HG03342 (cell line): ENCODE measurements around the gene TREM1.

Experiments used
- ATAC-seq: cut with Tn5 transposase; IDR thresholded peaks from one replicate; pipeline ENCODE4 v1.9.1; 2021; ENCODE audit warnings: mild to moderate bottlenecking, moderate library complexity; ENCODE audit not compliant: unreplicated experiment

Gene TREM1

GRCh38 chr6:41286544-41287346, at the start of gene TREM1:
TSS of gene TREM1 (minus strand) at chr6:41286682. CDS start at chr6:41286655, 27 bp downstream.
- ATAC-seq, result no peak

DNA sequence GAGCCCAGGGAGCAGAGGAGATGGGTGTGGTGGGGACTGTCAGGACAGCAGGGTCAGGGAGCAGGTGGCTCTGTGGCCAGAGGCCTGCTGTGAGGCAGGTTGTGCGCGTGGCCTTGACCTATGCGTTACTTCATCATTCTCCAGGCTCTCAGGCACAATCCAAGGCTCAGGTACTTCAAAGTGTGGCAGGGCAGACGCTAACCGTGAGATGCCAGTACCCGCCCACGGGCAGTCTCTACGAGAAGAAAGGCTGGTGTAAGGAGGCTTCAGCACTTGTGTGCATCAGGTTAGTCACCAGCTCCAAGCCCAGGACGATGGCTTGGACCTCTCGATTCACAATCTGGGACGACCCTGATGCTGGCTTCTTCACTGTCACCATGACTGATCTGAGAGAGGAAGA, 49.5 kb upstream of the TREM1 start:
- ATAC-seq, result no peak

DNA sequence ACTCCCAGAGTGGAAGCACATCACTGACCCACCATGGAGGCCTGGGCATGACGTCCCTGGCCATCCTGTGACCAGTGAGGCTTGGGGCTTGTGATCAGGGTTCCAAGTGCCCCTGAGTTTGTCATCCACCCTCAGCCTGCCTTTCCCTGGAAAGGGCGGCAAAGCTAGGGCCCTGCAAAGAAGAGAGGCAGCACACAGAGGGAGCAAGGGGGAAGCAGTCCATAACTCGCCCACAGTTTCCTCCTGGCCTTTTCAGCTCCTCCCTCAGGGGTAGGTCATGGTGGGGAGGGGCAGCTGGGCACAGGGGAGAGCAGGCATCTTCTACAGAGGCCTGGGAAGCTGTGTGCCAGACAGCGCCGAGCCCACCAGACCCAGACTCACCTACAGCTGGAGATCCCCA, 48.8 kb upstream of the TREM1 start, which contains the start of gene NCR2:
Gene NCR2, plus strand, starts transcription at position 313 of the 400 bp plus-strand sequence. CDS start 269 bp downstream, outside the sequence.
- ATAC-seq, result no peak

- no peak for ATAC-seq
Measured at GRCh38 chr6:41334482-41335040, 48.1 kb upstream of the TREM1 start.

DNA sequence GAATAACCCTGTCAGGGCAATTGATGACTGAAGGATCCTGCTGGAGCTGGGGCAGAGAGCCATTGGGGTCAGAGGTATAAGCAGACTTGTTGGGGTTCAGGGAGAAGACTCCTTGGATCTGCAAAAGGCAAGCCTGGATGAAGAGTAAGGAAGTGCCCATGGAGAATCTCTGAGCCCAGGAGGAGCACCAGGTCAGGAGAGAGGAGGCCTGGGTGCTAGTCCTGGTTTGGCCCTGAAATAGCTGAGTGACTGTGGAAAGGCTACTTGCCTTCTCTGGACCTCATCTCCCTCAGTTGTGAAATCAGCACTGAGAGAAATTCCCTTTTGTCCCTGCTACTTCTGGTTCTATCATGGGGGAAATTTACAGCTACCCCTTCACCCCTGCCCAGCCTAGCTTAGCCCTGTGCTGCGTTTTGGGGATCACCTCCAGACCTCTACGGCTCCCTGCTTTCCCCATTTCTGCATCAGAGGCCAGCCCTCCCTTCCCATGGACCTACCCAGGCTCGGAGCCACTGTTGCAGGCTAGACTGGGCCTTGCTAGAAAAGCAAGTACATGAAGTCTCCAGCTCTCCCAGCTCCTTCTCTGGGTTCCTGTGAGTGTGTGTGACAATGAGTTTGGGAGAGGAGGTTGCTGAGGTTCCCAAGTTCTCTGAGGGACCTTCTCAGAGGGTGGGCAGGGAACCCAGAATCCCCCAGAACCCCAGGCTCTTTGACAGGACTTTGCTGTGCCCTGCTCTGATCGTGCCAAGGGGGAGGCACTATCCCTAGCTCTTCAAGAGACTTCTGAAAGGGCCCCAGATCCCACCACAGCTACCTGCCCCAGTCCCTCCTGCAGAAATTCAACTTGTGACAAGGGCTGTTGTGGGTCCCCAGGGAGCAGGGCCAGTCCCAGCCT, 46.6 kb upstream of the TREM1 start:
- ATAC-seq, result no peak

DNA sequence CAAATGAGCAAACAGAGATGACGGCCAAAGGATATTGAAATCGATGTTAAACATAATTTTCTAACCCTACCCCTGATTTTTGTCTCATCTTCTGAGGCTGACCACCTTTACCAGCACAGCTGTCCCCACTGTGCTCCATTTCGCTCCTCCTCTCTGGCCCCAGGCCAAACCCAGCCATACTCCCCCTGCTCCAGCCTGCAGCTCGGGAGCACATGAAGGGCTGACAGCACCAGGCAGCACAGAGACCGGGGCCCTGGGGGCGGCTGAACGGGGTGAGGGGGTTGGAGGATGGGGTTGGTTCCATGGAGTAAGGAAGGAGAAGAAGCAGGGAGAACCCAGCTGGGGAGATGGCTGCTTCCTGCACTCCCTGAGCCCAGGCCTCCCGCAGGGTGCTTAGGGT, 45.8 kb upstream of the TREM1 start:
- ATAC-seq, result no peak

DNA sequence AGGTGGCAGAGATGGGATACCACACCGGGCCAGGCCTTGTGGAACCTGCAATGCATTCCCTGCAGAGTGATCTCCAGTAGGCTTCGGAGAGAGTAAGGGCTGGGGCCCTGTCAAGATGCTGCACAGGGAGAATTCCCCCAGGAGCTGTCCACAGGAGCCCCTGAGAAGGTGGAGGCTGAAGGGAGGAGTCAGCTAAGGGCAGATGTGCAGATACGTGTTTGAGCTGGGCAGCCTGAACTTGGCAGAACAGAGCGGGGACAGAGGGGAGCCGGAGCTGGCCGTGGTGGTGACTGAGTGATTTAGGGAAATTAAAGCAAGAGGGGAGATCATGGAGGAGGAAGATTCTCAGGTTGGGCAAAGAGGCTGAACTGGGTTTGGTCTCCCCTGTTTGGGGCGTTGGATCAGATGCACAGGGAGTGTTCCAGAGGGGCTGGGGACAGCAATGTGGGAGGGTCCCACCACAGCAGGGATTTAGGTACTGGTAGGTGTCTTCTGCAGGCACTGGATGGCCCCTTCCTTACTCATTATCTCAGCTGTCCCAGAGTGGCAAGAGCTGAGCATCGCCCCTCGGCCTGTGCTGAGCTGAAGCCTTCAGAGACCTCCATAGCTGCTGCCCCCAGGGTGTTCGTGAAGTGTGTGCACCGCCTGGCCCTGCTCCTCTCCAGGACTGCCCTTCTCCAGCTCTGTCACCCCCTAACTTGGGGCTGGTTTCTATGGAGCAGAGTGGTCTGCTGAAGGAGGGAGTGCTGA, 45.1 kb upstream of the TREM1 start:
- ATAC-seq, result no peak

- no peak for ATAC-seq
Measured at GRCh38 chr6:41327177-41327576, 40.7 kb upstream of the TREM1 start.

- ATAC-seq, result no peak
Measured at GRCh38 chr6:41326092-41326491, 39.6 kb upstream of the TREM1 start.

- no peak for ATAC-seq
Measured at GRCh38 chr6:41325446-41326066, 39.1 kb upstream of the TREM1 start.

- no peak for ATAC-seq
Measured at GRCh38 chr6:41321183-41321582, 34.7 kb upstream of the TREM1 start.

DNA sequence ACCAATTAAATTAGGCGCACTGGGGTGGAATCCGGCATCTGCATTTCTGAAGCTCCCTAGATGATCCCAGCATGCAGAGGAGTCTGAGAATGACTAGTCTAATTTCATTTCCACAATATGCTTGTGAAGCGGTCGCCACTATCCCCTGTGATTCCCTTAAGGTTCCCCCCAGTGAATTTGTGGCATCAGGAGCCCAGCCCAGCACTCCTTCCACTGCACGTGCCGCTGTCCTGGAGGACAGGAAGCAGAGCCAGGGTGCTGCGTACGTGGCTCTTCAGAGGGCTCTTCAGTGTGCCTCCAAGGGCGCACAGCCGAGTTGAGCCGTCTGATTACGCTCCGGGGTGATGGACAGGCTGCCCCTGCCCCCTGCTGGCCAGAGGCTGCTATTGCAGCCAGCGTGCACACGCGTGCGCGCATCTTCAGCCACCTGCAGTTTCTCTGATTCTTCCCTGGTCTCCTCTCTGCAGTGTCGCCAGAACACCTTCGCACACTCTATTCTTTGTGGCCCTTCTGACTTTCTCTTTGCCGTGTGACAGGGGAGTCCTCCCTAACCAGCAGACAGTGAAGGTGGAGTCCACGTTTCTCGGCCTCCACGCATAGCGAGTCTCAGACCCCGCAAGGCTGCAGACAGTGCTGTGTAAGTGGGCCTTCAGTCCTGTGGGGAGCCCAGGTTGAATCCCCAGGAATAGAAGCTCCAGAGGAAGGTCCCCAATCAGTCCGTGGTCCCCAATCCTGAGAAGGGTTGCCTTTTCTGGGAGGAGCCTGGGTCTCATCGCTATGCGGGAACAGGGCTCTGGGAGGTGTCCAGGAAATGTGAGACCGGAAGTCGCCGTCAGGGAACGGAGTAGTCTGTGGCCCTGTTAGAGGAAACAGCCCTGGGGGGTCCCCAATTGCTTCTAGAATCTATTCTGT, 32.4 kb upstream of the TREM1 start:
- peak; percentile 88 for ATAC-seq

GRCh38 chr6:41318261-41318653, 31.8 kb upstream of the TREM1 start:
- no peak for ATAC-seq

GRCh38 chr6:41315943-41316620, 29.6 kb upstream of the TREM1 start:
- ATAC-seq, result no peak

DNA sequence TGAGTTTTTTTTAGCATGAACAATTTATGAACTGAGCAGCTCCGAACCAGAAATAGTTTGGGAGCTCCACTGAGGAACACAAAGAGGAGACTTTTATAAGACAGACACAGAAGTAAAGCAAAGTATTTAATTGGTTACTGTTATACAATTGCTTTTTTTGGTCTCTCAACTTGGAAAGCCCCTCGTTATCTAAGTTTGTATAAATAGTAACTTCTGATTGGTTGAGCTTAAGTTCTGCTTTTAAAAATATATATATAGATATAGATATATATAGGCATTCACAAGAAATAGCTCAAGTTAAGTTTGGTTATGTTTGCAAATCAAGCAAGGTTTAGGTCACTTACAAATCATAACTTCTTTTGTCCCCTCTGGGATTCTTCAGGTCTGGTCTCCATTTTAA, 28.7 kb upstream of the TREM1 start:
- no peak for ATAC-seq

DNA sequence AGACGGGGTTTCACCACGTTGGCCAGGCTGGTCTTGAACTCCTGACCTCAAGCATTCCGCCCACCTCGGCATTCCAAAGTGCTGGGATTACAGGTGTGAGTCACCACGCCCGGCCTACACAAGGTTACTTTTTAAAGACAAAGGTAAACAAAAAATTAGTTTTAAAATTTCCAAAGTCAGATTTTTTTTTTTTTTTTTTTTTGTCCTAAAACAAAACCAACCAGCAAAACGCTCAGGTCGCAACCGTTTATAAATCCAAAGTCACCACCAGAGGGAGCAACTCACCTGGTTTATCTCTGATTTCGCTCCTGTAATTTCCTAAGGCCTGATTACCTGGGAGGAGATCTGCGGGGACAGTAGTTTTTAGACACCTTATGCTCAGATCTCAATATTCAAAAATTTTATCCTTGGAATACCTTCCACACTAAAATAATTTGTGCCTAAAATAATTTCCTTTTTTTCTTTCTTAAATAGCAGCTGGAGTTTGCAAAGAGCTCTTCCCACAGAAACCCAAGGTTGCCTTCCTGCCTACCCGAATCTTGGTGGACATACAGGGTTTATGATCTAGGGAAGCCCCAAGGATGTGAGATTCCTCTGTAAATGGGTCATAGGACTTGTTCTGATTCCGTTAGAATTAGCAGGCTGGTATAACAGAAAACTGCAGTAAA, 19.8 kb upstream of the TREM1 start:
- ATAC-seq, result no peak

DNA sequence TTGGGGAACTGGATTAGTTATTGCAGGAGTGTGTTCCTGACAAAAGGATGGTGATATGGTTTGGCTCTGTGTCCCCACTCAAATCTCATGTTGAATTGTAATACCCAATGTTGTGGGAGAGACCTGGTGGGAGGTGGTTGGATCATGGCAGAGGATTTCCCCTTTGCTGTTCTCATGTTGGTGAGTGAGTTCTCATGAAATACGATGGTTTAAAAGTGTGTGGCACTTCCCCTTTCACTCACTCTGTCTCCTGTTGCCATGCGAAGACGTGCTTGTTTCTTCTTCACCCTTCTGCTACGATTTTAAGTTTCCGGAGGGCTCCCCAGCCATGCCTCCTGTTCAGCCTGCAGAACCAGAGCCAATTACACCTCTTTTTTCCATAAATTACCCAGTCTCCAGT, 16.2 kb upstream of the TREM1 start:
- no peak for ATAC-seq

DNA sequence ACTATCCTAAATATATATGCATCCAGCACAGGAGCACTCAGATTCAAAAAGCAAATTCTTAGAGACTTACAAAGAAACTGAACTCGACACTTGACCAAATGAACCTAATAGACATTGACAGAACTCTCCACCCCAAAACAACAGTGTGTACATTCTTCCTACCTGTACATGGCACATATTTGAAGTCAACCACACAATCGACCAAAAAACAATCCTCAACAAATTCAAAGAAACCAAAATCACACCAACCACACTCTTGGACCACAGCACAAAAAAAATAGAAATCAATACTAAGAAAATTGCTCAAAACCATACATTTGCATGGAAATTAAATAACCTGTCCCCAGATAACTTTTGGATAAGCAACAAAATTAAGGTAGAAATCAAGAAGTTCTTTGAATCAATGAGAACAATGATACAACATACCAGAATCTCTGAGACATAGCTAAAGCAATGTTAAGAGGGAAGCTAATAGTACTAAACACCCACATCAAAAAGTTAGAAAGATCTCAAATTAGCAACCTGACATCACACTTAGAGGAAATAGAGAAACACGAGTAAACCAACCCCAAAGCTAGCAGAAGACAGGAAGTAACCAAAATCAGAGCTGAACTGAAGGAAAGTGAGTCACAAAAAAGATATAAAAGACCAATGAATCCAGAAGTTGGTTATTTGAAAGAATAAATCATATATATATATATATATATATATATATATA, 12.5 kb upstream of the TREM1 start:
- no peak for ATAC-seq
